H1 (cell line): Measurements from ENCODE around the gene INSIG1. TPM values are rescaled to one million over a fixed set of nuclear protein-coding genes. Genes with fewer than 3 reads are reported as not detected.

ENCODE experiments used
- BCL11A ChIP-seq, 2 experiments: IDR thresholded peaks; one replicate each; pipeline ENCODE4 v1.6.1; 2011; ENCODE audit warnings: low read depth in 2 of 2, low read length in 2 of 2, mild to moderate bottlenecking in 2 of 2
- JUN ChIP-seq: IDR thresholded peaks from 2 replicates; pipeline ENCODE4 v1.6.1; 2011; ENCODE audit warnings: low read depth, mild to moderate bottlenecking, improper control_type of control experiment, low read length
- MAFK ChIP-seq: IDR thresholded peaks from 2 replicates; pipeline ENCODE4 v1.6.1; 2012; ENCODE audit warnings: low read depth, mild to moderate bottlenecking, improper control_type of control experiment, low read length
- NANOG ChIP-seq: IDR thresholded peaks from 2 replicates; pipeline ENCODE4 v1.6.1; 2011; ENCODE audit warnings: low read length, low read depth, mild to moderate bottlenecking, inconsistent platforms; ENCODE audit not compliant: insufficient read depth, poor library complexity, severe bottlenecking
- SIRT6 ChIP-seq: IDR thresholded peaks from one replicate; pipeline ENCODE4 v1.7.1; 2012; ENCODE audit warnings: low read length, inconsistent platforms
- SP4 ChIP-seq: IDR thresholded peaks from 2 replicates; pipeline ENCODE4 v1.6.1; 2012; ENCODE audit warnings: low read length, inconsistent platforms
- TAF1 ChIP-seq: IDR thresholded peaks from 2 replicates; pipeline ENCODE4 v1.6.1; 2011; ENCODE audit warnings: mild to moderate bottlenecking, low read depth, low read length
- polyA plus RNA-seq, 7 experiments: library from polyadenylated mRNA; depleted of rRNA in 3 of 7; stranded (reverse) in 5 of 7; unstranded in 2 of 7; fragments of >200 nt in 5 of 7; fragments of 200-250 nt in 2 of 7; gene quantifications; 1 replicate in 5 of 7; 2 replicates in 1 of 7; 4 replicates in 1 of 7; pipeline versions ENCODE4 v1.2.1 to v1.2.3, GENCODE V29; 2011 to 2013; ENCODE audit warnings: missing spikeins in 2 of 7, mixed read lengths in 2 of 7
- total RNA-seq: library from RNA; stranded (reverse); fragmentation: NEBNext Ultra II Directional; extraction: Animal tissue kit (Norgen Biotek cat#: 25700); gene quantifications from 2 replicates; pipeline ENCODE4 v1.2.1, GENCODE V29; 2021

Gene INSIG1
- total and polyA plus RNA-seq, 2 of the 8 experiments (the other 6 are each of a cell fraction or from before 2014, with no cell fraction given): 40.0 to 58.4 TPM

DNA sequence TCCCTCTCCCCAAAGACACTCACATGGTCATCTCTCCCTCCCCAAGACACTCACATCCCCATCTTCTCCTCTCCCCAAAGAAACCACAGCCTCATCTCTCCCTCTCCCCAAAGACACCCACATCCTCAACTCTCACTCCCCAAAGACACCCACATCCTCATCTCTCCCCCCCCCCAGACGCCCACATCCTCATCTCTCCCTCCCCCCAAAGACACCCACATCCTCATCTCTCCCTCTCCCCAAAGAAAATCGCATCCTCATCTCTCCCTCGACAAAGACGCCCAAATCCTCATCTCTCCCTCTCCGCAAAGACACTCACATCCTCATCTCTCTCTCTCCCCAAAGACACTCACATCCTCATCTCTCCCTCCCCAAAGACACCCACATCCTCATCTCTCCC, 31.5 kb downstream of the INSIG1 start (continued):
- no peak for TF ChIP-seq SIRT6
- TF ChIP-seq SP4: no peak
- no peak for TF ChIP-seq JUN
- no peak for TF ChIP-seq NANOG
- TF ChIP-seq BCL11A (IDR thresholded peaks at IDR 0.05; ENCODE audit: low read depth in 2 of 2, low read length in 2 of 2): no peak
- TF ChIP-seq MAFK: no peak
- TF ChIP-seq TAF1: no peak
